ENCODE results near the gene ATP2C2.
"Not testable (repeated sequence)": the region's sequence is repeated elsewhere in the genome, so short reads cannot be mapped to it uniquely, and the experiment has no call there.

ATP2C2 gene

DNA sequence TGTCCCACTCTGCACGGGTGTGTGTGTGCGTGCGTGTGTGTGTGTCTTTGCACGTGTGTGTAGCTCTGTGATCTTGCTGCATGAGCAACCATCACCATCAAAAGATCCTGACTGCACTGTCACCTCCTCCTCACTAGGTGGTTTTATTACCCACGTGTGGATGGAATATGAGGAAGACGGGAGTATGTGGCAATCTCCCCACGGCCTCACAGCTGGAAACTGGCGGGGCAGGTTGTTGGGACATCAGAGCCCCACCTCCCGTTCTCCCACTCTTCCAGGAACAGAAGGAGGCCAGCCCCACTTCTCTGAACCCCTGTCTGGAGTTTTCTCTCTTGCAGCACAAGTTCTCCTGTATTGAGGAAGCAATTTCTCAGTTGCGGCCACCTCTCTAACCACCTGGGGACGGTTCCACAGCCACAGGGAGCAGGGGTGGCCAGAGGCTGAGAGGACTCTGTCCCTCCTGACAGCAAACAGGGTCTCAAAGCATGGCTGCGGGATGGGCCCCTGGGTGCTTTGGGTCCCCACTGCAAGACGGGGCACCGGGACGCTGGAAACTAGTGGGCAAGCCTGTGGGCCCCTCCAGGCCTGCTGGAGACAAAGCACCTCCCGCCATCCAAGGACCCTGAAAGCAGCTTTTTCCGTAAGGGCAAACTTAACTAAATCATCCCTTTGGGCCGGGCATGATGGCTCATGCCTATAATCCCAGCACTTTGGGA is 27.9 kb upstream of the ATP2C2 start:
- DNase-seq (ENCODE audit: low read depth in 1 of 2, low spot score in 1 of 2), result no peak

DNA sequence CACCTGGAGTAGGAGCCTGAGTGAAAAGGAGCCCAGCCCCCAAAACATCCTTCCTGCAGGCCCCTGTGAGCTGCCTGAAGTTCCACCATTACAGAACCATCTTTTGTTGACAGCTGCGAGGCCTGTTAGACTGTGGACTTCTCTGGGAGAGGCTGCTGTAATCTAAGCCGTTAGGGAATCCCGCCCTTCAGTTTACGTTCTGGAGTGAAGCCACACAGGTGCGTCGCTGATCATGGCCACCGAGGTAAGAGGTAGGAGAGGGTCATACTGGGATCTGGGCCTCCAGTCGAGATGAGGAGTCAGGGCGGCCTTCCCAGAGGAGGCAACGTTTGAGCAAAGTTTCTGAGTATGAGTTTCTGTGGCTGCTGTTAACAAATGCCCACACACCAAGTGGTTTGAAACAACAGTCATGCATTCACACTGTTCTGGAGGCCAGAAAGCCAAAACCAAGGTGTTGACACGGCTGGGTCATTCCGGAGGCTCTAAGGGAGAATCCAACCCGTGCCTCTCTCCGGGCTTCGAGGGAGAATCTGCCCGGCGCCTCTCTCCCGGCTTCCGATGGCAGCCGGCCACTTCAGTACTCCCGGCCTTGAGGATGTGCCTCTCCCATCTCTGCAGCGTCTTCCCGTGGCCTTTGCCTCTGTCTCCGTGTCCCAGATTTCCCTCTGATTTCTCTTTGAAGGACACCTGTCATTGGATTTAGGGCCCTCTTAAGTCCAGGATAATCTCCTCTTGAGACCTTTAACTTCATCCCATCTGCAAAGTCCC is 26.6 kb upstream of the ATP2C2 start:
- DNase-seq (ENCODE audit: low read depth in 1 of 2, low spot score in 1 of 2), result no peak

DNA sequence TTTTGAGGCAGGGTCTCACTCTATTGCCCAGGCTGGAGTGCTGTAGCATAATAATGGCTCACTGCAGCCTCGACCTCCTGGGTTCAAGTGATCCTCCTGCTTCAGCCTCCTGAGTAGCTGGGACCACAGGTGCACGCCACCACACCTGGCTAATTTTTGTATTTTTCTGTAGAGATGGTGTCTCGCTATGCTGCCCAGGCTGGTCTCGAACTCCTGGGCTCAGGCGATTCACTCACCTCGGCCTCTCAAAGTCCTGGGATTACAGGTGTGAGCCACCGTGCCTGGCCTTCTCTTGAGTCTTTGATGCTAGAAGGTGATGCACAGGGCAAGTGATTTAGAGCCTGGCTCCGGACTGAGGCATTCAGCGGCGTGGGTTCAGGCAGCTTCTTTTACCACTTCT is 24.5 kb upstream of the ATP2C2 start:
- DNase-seq (ENCODE audit: low read depth in 1 of 2, low spot score in 1 of 2), result not testable (repeated sequence)

DNA sequence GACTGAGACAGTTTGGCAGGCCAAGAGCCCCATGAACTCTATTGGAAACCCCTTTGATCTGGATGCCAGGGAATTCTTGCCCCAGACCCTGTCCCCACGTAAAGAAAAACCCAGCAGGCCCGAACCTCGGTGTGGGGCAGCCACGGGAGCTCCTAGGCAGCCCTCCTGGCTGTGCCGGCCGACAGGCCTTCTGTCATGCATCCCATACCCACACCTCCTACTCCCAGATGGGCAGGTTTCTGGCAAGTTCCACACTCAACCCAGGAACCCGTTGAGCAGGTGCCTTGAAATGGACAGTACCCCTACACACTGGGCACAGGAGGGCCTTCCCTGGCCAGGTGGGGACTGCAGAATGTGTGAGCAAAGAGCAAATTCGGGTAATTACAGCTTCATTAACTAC is 23.6 kb upstream of the ATP2C2 start:
- no peak for DNase-seq (ENCODE audit: low read depth in 1 of 2, low spot score in 1 of 2)

DNA sequence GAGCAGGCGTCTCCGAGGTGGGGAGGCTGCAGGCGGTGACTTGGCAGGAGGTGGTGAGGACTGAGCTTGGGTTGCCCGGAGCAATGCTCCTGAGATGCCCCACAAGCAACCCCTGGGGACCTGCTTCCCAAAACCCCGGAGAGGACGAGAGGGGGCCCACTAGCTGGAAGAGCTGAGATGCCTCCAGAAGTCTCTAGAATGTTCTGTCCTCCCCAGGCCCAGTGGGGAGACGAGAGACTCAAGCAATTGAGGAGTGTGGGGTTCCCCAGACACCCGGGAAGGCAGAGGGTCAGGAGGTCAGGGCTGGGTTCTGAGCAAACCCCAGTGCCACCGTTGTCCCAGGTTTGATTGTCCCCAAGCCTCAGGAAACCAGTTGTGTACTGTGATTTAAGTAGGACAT is 21.2 kb upstream of the ATP2C2 start:
- DNase-seq (ENCODE audit: low read depth in 1 of 2, low spot score in 1 of 2), result no peak

DNA sequence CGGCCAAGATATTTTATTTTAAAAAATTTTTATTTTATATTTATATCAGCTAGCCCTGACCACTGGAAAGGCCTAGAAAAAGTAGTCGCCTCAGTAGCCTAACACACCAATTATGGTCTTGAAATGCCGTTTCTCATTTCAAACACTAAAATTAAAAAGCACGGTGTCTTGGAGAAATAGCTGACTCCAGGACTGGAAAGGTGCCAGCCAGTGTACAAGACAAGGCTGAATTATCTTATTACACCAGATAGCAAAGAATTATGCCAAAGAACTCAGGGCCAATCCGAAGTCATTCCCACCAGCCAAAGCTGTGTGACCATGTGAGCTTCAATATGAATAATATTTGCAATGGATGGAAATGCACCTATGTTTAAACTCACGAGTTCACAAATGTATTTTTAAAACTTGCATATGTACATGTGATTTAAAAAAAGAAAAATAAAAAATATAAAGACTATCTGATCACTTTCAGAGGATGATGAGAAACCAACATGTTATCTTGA is 19.9 kb upstream of the ATP2C2 start:
- DNase-seq (ENCODE audit: low read depth in 1 of 2, low spot score in 1 of 2), result no peak

DNA sequence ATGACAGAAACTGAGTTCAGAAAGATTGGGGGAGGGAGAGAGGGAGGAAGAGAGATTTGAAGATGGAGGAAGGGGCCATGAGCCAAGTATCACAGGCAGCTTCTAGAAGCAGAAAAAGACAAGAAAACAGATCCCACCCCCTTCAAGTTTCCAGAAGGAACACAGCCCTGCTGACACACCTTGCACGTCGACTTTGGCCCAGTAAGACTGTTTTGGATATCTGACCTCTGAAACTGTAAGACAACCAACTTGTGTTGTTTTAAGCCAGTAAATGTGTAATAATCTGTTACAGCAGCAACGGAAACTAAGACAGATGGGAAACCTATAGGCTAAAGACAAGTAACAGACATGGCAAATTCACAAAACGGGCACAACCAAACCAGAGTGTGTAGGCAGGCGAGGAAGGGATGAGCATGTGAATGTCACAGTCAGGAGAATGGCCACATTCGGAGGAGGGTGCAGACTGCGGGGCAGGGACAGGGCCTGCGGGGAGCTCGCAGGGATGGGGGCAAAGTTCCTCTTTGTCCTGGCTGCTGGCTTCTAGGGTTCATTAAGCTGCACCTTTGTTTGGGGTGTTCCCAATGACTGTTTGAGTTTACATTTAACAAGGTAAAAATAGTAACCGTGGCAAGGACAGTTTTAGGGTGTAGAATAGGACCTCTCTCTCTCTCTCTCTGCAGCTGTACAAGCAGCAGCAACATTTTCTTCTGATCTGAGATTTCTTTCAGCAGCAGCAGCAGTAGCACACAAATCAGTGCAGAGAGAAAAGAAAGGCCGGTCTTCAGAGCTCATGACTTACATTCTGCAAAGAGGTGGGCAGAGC is 18.3 kb upstream of the ATP2C2 start:
- DNase-seq (ENCODE audit: low read depth in 1 of 2, low spot score in 1 of 2), result no peak

DNA sequence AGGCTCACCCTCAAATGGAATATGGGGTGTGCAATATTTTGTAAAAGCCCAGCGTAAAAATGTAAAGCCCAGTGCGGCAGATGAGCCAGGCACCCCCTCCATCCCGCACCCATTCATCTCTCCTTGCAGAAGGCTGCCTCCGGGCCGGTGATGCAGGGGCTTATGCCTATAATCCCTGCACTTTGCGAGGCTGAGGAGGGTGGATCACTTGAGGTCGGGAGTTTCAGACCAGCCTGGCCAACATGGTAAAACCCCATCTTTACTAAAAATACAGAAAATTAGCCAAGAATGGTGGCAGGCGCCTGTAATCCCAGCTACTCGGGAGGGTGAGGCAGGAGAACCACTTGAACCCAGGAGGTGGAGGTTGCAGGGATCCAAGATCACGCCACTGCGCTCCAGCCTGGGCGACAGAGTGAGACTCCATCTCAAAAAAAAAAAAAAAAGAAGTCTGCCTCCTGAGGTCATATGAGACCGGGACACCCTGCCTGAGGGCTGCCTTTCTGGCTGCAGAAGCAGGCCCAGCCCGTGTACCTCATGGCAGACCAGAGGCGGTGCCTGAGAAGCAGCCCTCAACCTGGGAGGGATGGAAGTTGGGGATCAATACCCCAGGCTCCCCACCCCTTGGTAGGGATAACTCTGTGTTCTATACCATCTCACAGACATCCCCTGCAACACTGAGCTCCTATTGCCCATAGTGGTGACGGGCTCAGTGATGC is 17.5 kb upstream of the ATP2C2 start:
- no peak for DNase-seq (ENCODE audit: low read depth in 1 of 2, low spot score in 1 of 2)

DNA sequence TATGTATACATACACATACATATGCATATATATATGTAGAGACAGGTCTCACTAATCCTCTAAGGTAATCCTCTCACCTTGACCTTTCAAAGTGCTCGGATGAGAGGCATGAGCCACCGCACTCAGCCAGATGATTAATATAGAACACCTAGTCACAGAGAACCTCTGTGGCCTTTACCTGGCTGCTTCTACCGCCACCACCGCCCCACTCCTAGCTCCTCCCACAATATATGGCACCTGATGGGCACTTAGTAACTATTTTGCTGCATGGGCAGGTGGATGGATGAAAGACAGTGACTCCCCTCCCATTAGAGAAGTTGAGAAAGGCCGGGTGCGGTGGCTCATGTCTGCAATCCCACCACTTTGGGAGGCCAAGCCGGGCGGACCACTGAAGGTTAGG is 16.7 kb upstream of the ATP2C2 start:
- DNase-seq (ENCODE audit: low read depth in 1 of 2, low spot score in 1 of 2), result no peak

DNA sequence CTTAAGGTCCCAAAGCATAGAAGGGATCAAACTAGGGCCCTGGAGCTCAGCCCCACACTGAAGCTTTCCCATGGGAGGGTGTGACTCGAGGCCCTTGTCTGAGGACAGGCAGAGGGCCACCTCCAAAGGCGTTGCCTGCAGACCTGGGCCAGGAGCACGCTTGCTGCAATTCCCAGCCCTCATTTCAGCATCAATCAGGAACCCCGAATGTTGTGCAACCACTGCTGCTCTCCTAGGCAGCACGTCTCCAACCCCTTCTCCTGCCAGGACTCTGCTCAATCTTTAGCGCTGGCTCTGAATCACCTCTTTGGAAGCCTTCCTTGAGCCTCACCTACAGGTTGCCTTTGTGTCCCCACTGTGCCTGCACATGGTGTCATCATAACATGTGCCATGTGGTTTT is 14.0 kb upstream of the ATP2C2 start:
- no peak for DNase-seq (ENCODE audit: low read depth in 1 of 2, low spot score in 1 of 2)

DNA sequence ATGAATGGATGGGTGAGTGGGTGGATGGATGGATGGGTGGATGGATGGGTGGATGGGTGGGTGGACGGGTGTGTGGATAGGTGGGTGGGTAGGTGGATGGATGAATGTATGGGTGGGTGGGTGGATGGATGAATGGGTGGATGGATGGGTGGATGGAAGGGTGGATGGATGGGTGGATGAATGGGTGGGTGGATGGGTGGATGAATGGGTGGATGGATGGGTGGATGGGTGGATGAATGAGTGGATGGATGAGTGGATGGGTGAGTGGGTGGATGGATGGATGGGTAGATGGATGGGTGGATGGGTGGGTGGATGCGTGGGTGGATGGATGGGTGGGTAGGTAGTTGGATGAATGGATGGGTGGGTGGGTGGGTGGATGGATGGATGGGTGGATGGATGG is 13.2 kb upstream of the ATP2C2 start:
- no peak for DNase-seq (ENCODE audit: low read depth in 1 of 2, low spot score in 1 of 2)

DNA sequence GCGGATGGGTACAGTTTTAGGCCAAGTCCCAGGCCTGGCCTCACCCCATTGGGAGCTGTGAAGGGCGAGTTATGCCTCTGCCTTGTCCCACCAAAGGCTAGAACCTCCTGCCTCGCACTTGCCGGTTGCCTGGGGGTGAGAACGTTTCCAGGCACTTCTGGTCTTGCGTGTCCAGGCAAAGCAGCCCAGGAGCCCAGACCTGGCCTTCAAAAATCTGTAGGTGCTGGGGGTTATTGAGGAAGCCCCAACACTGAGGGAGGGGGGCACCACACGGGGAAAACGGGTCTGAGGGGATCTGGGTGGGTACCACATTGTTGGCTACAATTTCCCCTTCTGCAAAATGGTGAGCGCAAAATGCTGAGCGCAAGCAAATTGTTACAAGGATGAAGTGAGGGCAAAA is 12.2 kb upstream of the ATP2C2 start:
- no peak for DNase-seq (ENCODE audit: low read depth in 1 of 2, low spot score in 1 of 2)

DNA sequence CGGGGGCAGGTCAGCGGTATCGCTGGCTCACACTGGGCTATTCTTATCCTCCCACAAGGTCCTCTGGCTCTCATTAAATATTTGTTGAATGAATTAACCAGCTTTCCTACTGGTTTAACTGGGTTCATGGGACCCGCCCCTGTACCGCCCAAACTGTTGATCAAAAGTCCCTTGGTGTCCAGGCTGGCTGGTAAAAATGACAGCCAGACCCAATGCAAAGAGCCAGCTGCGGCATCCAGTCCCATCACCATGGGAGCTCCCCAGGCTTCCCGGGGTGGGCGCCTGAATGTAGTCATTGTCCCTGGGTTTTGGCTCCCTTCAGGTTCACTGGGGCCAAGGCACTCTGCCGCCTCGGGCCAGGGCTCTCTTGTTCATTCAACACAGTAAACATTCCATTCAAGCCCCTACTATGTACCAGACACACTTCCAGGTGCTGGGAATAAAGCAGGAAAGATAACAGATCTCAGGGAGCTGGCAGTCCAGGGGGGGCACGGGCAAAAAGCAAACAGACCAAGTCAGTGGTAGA is 11.7 kb upstream of the ATP2C2 start:
- no peak for DNase-seq (ENCODE audit: low read depth in 1 of 2, low spot score in 1 of 2)

DNA sequence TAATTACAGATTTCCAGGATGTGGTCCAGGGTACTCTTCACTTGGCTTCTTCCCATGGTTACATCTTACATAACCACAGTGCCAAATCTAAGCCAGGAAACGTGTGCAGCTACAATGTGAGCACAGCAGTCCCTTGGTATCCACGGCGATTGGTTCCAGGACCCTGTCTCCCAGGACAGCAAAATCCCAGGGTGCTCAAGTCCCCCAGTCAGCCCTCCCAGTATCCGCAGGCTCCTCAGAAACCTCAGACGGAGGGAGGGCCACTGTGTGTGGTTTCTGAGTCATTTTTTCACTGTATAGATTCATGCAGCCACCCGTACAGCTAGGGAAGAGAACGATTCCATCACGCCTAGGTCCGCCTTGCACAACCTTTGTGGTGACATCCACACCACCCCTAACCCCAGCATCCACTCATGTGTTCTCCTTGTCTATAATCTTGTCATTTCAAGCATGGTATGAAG is 11.1 kb upstream of the ATP2C2 start:
- no peak for DNase-seq (ENCODE audit: low read depth in 1 of 2, low spot score in 1 of 2)

DNA sequence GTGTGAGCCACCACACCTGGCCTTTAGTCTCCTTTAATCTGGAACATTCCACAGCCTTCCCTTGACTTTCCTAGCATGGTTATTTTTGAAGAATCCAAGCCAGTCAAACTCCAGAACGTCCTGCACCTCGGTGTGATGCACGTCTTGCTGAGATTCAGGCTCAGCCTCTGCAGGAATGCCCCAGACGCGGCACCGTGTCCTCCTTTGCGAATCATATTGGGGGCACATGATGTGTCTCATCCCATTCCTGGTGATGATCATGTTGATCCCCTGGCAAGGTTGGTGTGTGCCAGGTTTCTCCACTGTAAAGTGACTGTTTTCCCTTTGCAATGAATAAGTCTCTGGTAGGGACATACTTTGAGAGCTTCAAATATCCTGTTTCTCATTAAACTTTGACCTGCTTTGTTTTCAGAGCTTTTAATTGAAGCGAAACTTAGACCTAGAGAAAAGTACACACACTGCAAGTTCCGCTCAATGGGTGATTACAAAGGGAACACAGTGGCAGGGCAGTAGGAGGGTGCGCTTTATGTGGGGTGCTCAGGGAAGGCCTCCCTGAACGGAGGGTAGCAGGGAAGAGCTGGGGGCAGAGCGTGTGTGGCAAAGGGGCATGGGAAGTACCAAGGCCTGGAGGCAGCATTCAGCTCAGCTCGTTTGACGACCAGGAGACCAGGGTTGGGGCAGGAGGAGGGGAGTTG is 9.6 kb upstream of the ATP2C2 start:
- no peak for DNase-seq (ENCODE audit: low read depth in 1 of 2, low spot score in 1 of 2)

DNA sequence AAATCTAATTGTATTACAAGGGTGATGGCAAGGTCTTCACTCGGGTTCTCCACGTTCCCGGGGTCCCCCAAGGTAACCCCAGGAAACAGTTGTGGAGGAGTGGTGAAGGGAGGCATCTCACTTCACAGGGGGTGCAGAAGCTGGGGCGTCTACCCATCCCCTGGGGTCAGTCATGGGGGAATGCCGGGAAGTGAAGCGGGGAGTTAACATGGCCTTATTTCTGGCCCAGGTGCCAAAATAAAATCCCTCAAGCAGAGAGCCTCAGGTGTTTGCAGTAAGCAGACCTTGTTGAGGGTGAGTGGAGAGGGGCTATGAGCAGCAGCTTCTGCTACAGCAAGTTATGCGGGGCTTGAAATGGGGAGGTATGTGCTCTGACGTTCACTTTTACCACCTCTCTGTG is 9.0 kb upstream of the ATP2C2 start:
- no peak for DNase-seq (ENCODE audit: low read depth in 1 of 2, low spot score in 1 of 2)

DNA sequence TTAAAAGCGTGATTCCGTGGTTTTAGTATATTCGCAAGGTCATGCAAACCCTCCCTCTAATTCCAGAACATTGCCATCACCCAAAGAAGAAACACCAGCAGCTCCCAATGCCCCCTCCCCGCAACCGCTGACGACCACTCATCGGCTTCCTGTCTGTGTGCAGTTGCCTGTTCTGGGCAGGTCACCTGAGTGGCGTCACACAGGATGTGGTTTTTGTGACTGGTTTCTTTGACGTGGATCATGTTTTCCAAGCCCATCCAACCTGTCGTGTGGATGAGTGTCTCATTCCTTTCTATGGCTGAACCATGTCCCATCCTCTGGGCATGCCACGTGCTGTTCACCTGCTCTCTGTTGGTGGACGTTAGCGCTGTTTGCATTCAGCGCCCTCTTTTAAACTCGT is 8.2 kb upstream of the ATP2C2 start:
- DNase-seq (ENCODE audit: low read depth in 1 of 2, low spot score in 1 of 2), result no peak

DNA sequence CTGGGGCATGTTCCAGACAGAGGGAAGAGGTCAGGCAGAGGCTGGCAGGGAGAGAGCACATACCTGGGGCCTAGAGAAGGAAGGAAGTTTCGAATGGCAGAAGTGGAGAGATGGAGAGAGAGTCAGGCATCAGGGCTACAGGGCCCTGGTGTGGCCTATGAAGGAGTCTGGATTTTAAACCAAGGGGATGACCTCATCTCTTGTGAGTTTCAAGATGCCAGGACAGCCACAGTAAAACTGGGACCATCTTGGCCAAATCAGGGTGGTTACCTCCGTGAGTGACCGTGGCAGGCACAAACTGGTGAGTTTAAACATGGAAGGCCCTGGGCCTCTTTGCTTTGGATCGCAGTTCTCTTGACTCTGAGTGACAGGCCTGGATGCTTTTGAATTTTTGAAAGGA is 7.6 kb upstream of the ATP2C2 start:
- no peak for DNase-seq (ENCODE audit: low read depth in 1 of 2, low spot score in 1 of 2)

DNA sequence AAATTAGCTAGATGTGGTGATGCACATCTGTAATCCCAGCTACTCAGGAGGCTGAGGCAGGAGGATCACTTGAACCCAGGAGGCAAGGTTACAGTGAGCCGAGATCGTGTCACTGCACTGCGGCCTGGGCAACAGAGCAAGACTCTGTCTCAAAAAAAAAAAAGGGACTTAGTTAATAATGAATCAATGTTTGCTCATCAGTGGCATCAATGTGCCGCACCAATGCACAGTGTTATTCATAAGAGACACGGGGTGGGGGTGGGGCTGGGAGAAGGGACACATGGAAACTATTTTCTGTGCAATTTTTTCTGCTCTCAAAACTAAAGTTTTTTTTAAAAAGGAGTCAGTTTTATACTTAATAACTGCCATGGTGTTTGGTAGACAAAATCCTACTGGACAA is 6.8 kb upstream of the ATP2C2 start:
- DNase-seq (ENCODE audit: low read depth in 1 of 2, low spot score in 1 of 2), result no peak

DNA sequence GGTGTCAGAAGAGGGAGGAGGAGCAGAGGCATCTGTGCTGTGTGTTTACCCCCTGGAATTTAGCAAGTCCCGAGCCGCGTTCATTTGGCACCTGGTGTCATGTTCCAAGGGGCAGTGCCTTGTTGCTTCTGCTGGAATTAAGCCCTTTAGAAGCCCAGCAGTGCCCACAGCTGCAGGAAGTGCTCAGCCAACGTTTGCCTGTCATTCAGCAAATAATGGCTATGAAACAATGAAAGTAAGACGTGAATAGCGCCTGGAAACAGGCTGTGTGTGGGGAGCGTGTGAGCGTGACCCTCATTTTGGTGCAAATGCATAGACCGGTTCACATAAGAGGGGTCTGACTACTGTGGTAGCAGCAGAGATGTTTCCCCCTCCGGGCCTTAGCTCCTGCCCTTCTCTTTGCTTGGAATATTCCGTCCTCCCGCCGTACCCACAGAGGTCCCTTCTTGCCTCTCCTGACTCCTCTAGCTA is 5.8 kb upstream of the ATP2C2 start:
- DNase-seq (ENCODE audit: low read depth in 1 of 2, low spot score in 1 of 2), result no peak
